ENCODE measurements around the gene ENTPD7. TPM values are rescaled to one million over a fixed set of nuclear protein-coding genes. Genes with fewer than 3 reads are reported as not detected.

The ENTPD7 gene
- total and polyA plus RNA-seq, 2 of the 8 experiments (the other 6 are each of a cell fraction or from before 2014, with no cell fraction given), result 5.0 to 15.6 TPM

GRCh38 chr10:99678921-99679320, 19.6 kb downstream of the ENTPD7 start:
- H2BK5ac ChIP-seq (ENCODE audit: low read depth, low read length), result no peak overlapping the region
- no peak overlapping the region for H2BK15ac ChIP-seq (ENCODE audit: low read length)
- H3K79me2 ChIP-seq (ENCODE audit: control insufficient read depth in 1 of 2, insufficient read depth in 2 of 2, low read length in 2 of 2), result no peaks in the 10 kb centered on the region
- H2BK20ac ChIP-seq (ENCODE audit: low read length), result no peak overlapping the region
- no peaks in the 10 kb centered on the region for H3K79me1 ChIP-seq (ENCODE audit: low read depth, low read length)
- peaks cover 0 to 10% (median 8%) of the 10 kb centered on the region in 4 experiments; a peak in 5 of 8 replicates for H3K36me3 ChIP-seq (ENCODE audit: control insufficient read depth in 2 of 4, insufficient read depth in 4 of 4, low read length in 3 of 4)
- H4K5ac ChIP-seq (ENCODE audit: insufficient read length, low read depth, low read length), result no peak overlapping the region
- H3K4ac ChIP-seq (replicated peaks; ENCODE audit: insufficient read length, low read depth, low read length), result no peak overlapping the region
- H3K4me2 ChIP-seq (ENCODE audit: insufficient read depth in 1 of 2, low read depth in 2 of 2, low read length in 2 of 2), result no peak overlapping the region
- H3K4me1 ChIP-seq (replicated peaks in 1 of 4; ENCODE audit: control insufficient read depth in 3 of 4, insufficient read depth in 4 of 4, low read length in 3 of 4), result no peaks in the 10 kb centered on the region
- POLR2A ChIA-PET (ENCODE audit: partially characterized antibody), result no interaction called here
- no peak overlapping the region for H2BK12ac ChIP-seq (ENCODE audit: low read depth, low read length)
- no peak overlapping the region for H2BK120ac ChIP-seq (replicated peaks; ENCODE audit: low read depth, low read length)
- H2AK5ac ChIP-seq (ENCODE audit: low read depth, low read length), result no peak overlapping the region
- no peak overlapping the region for H3K18ac ChIP-seq (ENCODE audit: extremely low read depth, low read length)
- no peak overlapping the region for H3K23ac ChIP-seq (ENCODE audit: insufficient read length)
- H3K27ac ChIP-seq (ENCODE audit: low read depth, low read length), result no peak overlapping the region
- no peak overlapping the region for H3K9ac ChIP-seq (replicated peaks in 1 of 4; ENCODE audit: extremely low read depth in 1 of 4, low read depth in 3 of 4, low read length in 3 of 4)
- no peak overlapping the region for H3K4me3 ChIP-seq (ENCODE audit: extremely low read depth in 1 of 4, insufficient read depth in 2 of 4, low read depth in 3 of 4, low read length in 4 of 4)
- no peak overlapping the region for H4K91ac ChIP-seq (replicated peaks; ENCODE audit: insufficient read length, low read length)
- 85% methylated on average over 3 of the region's 3 CpGs; no CpG with 5 or more reads in 1 of the 2 experiments for WGBS, 2 experiments (ENCODE audit: extremely low coverage in 1 of 2, insufficient coverage in 1 of 2, insufficient read length in 1 of 2, insufficient replicate concordance in 2 of 2, low coverage in 1 of 2, low lambda C conversion rate in 2 of 2, missing lambda C conversion rate in 1 of 2)
- H2AFZ ChIP-seq (ENCODE audit: low read length), result no peak overlapping the region
- no peak for TF ChIP-seq CTBP2 (IDR thresholded peaks at IDR 0.05; ENCODE audit: borderline replicate concordance, insufficient read depth, insufficient read length, low read length)
- TF ChIP-seq SP2 (IDR thresholded peaks at IDR 0.05; ENCODE audit: low read length), result no peak
- no peak for TF ChIP-seq TBP (IDR thresholded peaks at IDR 0.05; ENCODE audit: low read depth, low read length)
- no peak overlapping the region for H3K56ac ChIP-seq (replicated peaks; ENCODE audit: insufficient read length, low read depth, low read length)
- CTCF ChIA-PET (ENCODE audit: partially characterized antibody), result interaction anchor here (0.6 to 1.4 kb wide), 3 partner anchors 12 to 224 kb away, joined by 3 read pairs; no protein-coding TSS in a partner anchor
- DNase-seq (ENCODE audit: low read depth in 1 of 2, low spot score in 2 of 2) (no peak), FAIRE-seq (no peak)
- no peaks in the 10 kb centered on the region for H3K9me3 ChIP-seq (ENCODE audit: insufficient read depth in 2 of 2, low read depth in 1 of 2, low read length in 1 of 2)
- H3K23me2 ChIP-seq (ENCODE audit: low read depth, low read length), result no peaks in the 10 kb centered on the region
- H4K20me1 ChIP-seq (replicated peaks in 1 of 2; ENCODE audit: control insufficient read depth in 1 of 2, insufficient read depth in 2 of 2, low read length in 2 of 2), result no peaks in the 10 kb centered on the region
- no peak overlapping the region for H3K14ac ChIP-seq (ENCODE audit: insufficient read length)
- H4K8ac ChIP-seq (ENCODE audit: extremely low read depth, insufficient read depth, low read length), result no peak overlapping the region
- H3K27me3 ChIP-seq (replicated peaks in 1 of 4; ENCODE audit: control insufficient read depth in 3 of 4, extremely low read depth in 1 of 4, insufficient read depth in 3 of 4, low read length in 3 of 4), result no peaks in the 10 kb centered on the region
